PC-3 (cell line): ENCODE results near the gene GBF1.

Experiments
- CTCF ChIP-seq: fragments of 300-600 bp; sonication (generic); conservative IDR thresholded peaks from 2 replicates; pipeline ENCODE4 v1.5.1; 2017; ENCODE audit warnings: antibody characterized with exemption, low read depth, mild to moderate bottlenecking, low read length
- EZH2 ChIP-seq: fragments of 300-600 bp; sonication (generic); IDR thresholded peaks from one replicate; pipeline ENCODE4 v1.6.1; 2017; ENCODE audit warnings: antibody characterized with exemption, mild to moderate bottlenecking, low read length; ENCODE audit not compliant: unreplicated experiment
- EZH2phosphoT487 ChIP-seq: fragments of 300-600 bp; sonication (generic); IDR thresholded peaks from 2 replicates; pipeline ENCODE4 v1.6.1; 2018; ENCODE audit warnings: mild to moderate bottlenecking, antibody characterized with exemption, low read length, borderline replicate concordance

- TF ChIP-seq CTCF = no peak
- TF ChIP-seq EZH2phosphoT487 = no peak
- TF ChIP-seq EZH2 = no peak
Observed at GRCh38 chr10:102299873-102300272, 54.5 kb downstream of the GBF1 start.
